H1 (cell line): Measurements from ENCODE around the gene PEPD. TPM values are rescaled to one million over a fixed set of nuclear protein-coding genes. Genes with fewer than 3 reads are reported as not detected.

Source experiments
- CTCF ChIA-PET: fragments of 300-600 bp; sonication (Branson Sonifier 250); formaldehyde crosslinking; loops from one replicate; lab custom pipeline; 2021; ENCODE audit not compliant: partially characterized antibody; lab: Charles Lee
- POLR2A ChIA-PET: fragments of 300-600 bp; sonication (Branson Sonifier 250); formaldehyde crosslinking; loops from one replicate; lab custom pipeline; 2021; ENCODE audit warnings: inconsistent platforms; ENCODE audit not compliant: partially characterized antibody; lab: Charles Lee
- DNase-seq, 2 experiments: peaks; one replicate each; pipeline versions ENCODE4 v3.0.0 to v3.0.0-alpha.2; 2010 to 2022; ENCODE audit warnings: low spot score in 2 of 2, low read depth in 1 of 2, mixed read lengths in 1 of 2
- FAIRE-seq: peaks from 2 replicates; lab custom pipeline; 2011; peaks lifted over from hg19 to GRCh38; lab: Jason Lieb, UNC
- H2AFZ ChIP-seq: 2 replicates; pipeline ENCODE4 v1.8.1; 2012; ENCODE audit warnings: low read length, inconsistent platforms
- H2AK5ac ChIP-seq: 2 replicates; pipeline ENCODE4 v1.6.1; 2013; ENCODE audit warnings: low read depth, low read length
- H2BK120ac ChIP-seq: replicated peaks from 2 replicates; pipeline ENCODE3; 2013; ENCODE audit warnings: low read depth, low read length, inconsistent platforms
- H2BK12ac ChIP-seq: 2 replicates; pipeline ENCODE4 v1.6.1; 2013; ENCODE audit warnings: low read depth, low read length
- H2BK15ac ChIP-seq: 2 replicates; pipeline ENCODE4 v1.6.1; 2013; ENCODE audit warnings: low read length
- H2BK20ac ChIP-seq: 2 replicates; pipeline ENCODE4 v1.6.1; 2013; ENCODE audit warnings: low read length
- H2BK5ac ChIP-seq: 2 replicates; pipeline ENCODE4 v1.6.1; 2013; ENCODE audit warnings: low read depth, low read length
- H3K14ac ChIP-seq: 2 replicates; pipeline ENCODE4 v1.6.1; 2013; ENCODE audit warnings: inconsistent platforms; ENCODE audit not compliant: insufficient read length
- H3K18ac ChIP-seq: 2 replicates; pipeline ENCODE4 v1.6.1; 2013; ENCODE audit warnings: low read length; ENCODE audit errors: extremely low read depth
- H3K23ac ChIP-seq: 2 replicates; pipeline ENCODE4 v1.6.1; 2013; ENCODE audit warnings: inconsistent platforms; ENCODE audit not compliant: insufficient read length
- H3K23me2 ChIP-seq: 2 replicates; pipeline ENCODE4 v1.6.1; 2013; ENCODE audit warnings: low read depth, low read length
- H3K27ac ChIP-seq: 2 replicates; pipeline ENCODE4 v1.6.1; 2011; ENCODE audit warnings: low read depth, low read length, inconsistent platforms
- H3K27me3 ChIP-seq, 4 experiments: replicated peaks in 1 of 4; 1 replicate in 1 of 4; 2 replicates in 3 of 4; pipeline versions ENCODE4 v1.6.1 to v1.8.1; 2011 to 2013; ENCODE audit warnings: low read length in 3 of 4, mild to moderate bottlenecking in 3 of 4, inconsistent platforms in 2 of 4, mixed read lengths in 2 of 4, moderate library complexity in 1 of 4; ENCODE audit not compliant: control insufficient read depth in 3 of 4, insufficient read depth in 3 of 4; ENCODE audit errors: extremely low read depth in 1 of 4
- H3K36me3 ChIP-seq, 4 experiments: 2 replicates each; pipeline versions ENCODE4 v1.6.1 to v1.8.1; 2011 to 2013; ENCODE audit warnings: mild to moderate bottlenecking in 4 of 4, low read length in 3 of 4, moderate library complexity in 2 of 4, control low read depth in 1 of 4, inconsistent platforms in 1 of 4; ENCODE audit not compliant: insufficient read depth in 4 of 4, control insufficient read depth in 2 of 4
- H3K4ac ChIP-seq: replicated peaks from 2 replicates; pipeline ENCODE3; 2013; ENCODE audit warnings: low read length, low read depth, mixed read lengths, inconsistent platforms; ENCODE audit not compliant: insufficient read length
- H3K4me1 ChIP-seq, 4 experiments: replicated peaks in 1 of 4; 1 replicate in 1 of 4; 2 replicates in 3 of 4; pipeline versions ENCODE4 v1.6.1 to v1.8.1; 2011 to 2013; ENCODE audit warnings: low read length in 3 of 4, inconsistent platforms in 2 of 4, mixed read lengths in 1 of 4; ENCODE audit not compliant: insufficient read depth in 4 of 4, control insufficient read depth in 3 of 4
- H3K4me2 ChIP-seq, 2 experiments: 2 replicates each; pipeline versions ENCODE4 v1.6.1 to v1.8.1; 2011 to 2013; ENCODE audit warnings: low read depth in 2 of 2, low read length in 2 of 2, control low read depth in 1 of 2, inconsistent platforms in 1 of 2, mild to moderate bottlenecking in 1 of 2; ENCODE audit not compliant: insufficient read depth in 1 of 2
- H3K4me3 ChIP-seq, 4 experiments: fragments of 200-600, 300-600 bp in 1 of 4; sonication (generic), shearing (Covaris generic), sonication (Bioruptor Twin) in 1 of 4; 2 replicates each; pipeline versions ENCODE4 v1.5.1 to v1.8.1; 2011 to 2016; ENCODE audit warnings: low read length in 4 of 4, low read depth in 3 of 4, control low read depth in 2 of 4, inconsistent platforms in 2 of 4, mild to moderate bottlenecking in 2 of 4, mixed read lengths in 1 of 4, moderate library complexity in 1 of 4; ENCODE audit not compliant: insufficient read depth in 2 of 4; ENCODE audit errors: extremely low read depth in 1 of 4
- H3K56ac ChIP-seq: replicated peaks from 2 replicates; pipeline ENCODE3; 2013; ENCODE audit warnings: low read depth, mild to moderate bottlenecking, mixed read lengths, low read length, inconsistent platforms; ENCODE audit not compliant: insufficient read length
- H3K79me1 ChIP-seq: 2 replicates; pipeline ENCODE4 v1.6.1; 2013; ENCODE audit warnings: low read depth, low read length, control low read depth
- H3K79me2 ChIP-seq, 2 experiments: 2 replicates each; pipeline versions ENCODE4 v1.6.1 to v1.8.1; 2012 to 2013; ENCODE audit warnings: low read length in 2 of 2, mild to moderate bottlenecking in 2 of 2, inconsistent platforms in 1 of 2; ENCODE audit not compliant: insufficient read depth in 2 of 2, control insufficient read depth in 1 of 2
- H3K9ac ChIP-seq, 4 experiments: replicated peaks in 1 of 4; 1 replicate in 1 of 4; 2 replicates in 3 of 4; pipeline versions ENCODE4 v1.6.1 to v1.8.1; 2011 to 2013; ENCODE audit warnings: low read depth in 3 of 4, low read length in 3 of 4, control low read depth in 2 of 4, mild to moderate bottlenecking in 2 of 4, moderate library complexity in 2 of 4, inconsistent platforms in 1 of 4; ENCODE audit errors: extremely low read depth in 1 of 4
- H3K9me3 ChIP-seq, 2 experiments: 2 replicates each; pipeline versions ENCODE4 v1.6.1 to v1.8.1; 2012 to 2013; ENCODE audit warnings: mild to moderate bottlenecking in 2 of 2, moderate library complexity in 2 of 2, control low read depth in 1 of 2, inconsistent platforms in 1 of 2, low read depth in 1 of 2, low read length in 1 of 2, mixed read lengths in 1 of 2; ENCODE audit not compliant: insufficient read depth in 2 of 2
- H4K20me1 ChIP-seq, 2 experiments: replicated peaks in 1 of 2; 2 replicates each; pipeline versions ENCODE3 to v1.8.1; 2011 to 2013; ENCODE audit warnings: inconsistent platforms in 2 of 2, low read length in 2 of 2, mild to moderate bottlenecking in 1 of 2; ENCODE audit not compliant: insufficient read depth in 2 of 2, control insufficient read depth in 1 of 2
- H4K5ac ChIP-seq: 2 replicates; pipeline ENCODE4 v1.6.1; 2013; ENCODE audit warnings: low read length, low read depth, mixed read lengths, inconsistent platforms; ENCODE audit not compliant: insufficient read length
- H4K8ac ChIP-seq: 2 replicates; pipeline ENCODE4 v1.8.0; 2013; ENCODE audit warnings: mild to moderate bottlenecking, moderate library complexity, low read length, inconsistent platforms; ENCODE audit not compliant: insufficient read depth; ENCODE audit errors: extremely low read depth
- H4K91ac ChIP-seq: replicated peaks from 2 replicates; pipeline ENCODE3; 2013; ENCODE audit warnings: low read length, mixed read lengths, inconsistent platforms; ENCODE audit not compliant: insufficient read length
- ATF3 ChIP-seq: IDR thresholded peaks from 2 replicates; pipeline ENCODE4 v1.6.1; 2011; ENCODE audit warnings: low read depth, mild to moderate bottlenecking, low read length; ENCODE audit not compliant: insufficient read depth
- RXRA ChIP-seq: IDR thresholded peaks from 2 replicates; pipeline ENCODE4 v1.6.1; 2011; ENCODE audit warnings: low read depth, mild to moderate bottlenecking, low read length, moderate library complexity; ENCODE audit not compliant: insufficient read depth
- WGBS, 2 experiments: shearing (Covaris generic) in 1 of 2; methylation state at CpG; one replicate each; pipeline versions ENCODE4 v1.1.6 to v1.1.7; 2013 to 2015; ENCODE audit warnings: low lambda C conversion rate in 2 of 2, mixed read lengths in 2 of 2, inconsistent platforms in 1 of 2, low coverage in 1 of 2, missing lambda C conversion rate in 1 of 2; ENCODE audit not compliant: insufficient replicate concordance in 2 of 2, insufficient coverage in 1 of 2, insufficient read length in 1 of 2; ENCODE audit errors: extremely low coverage in 1 of 2, missing lambda C conversion rate in 1 of 2; 5-methylcytosine and 5-hydroxymethylcytosine counted together
- polyA plus RNA-seq, 7 experiments: library from polyadenylated mRNA; depleted of rRNA in 3 of 7; stranded (reverse) in 5 of 7; unstranded in 2 of 7; fragments of >200 nt in 5 of 7; fragments of 200-250 nt in 2 of 7; gene quantifications; 1 replicate in 5 of 7; 2 replicates in 1 of 7; 4 replicates in 1 of 7; pipeline versions ENCODE4 v1.2.1 to v1.2.3, GENCODE V29; 2011 to 2013; ENCODE audit warnings: missing spikeins in 2 of 7, mixed read lengths in 2 of 7
- total RNA-seq: library from RNA; stranded (reverse); fragmentation: NEBNext Ultra II Directional; extraction: Animal tissue kit (Norgen Biotek cat#: 25700); gene quantifications from 2 replicates; pipeline ENCODE4 v1.2.1, GENCODE V29; 2021

PEPD gene
- total and polyA plus RNA-seq, 2 of the 8 experiments (the other 6 are each of a cell fraction or from before 2014, with no cell fraction given): 84.1 to 178 TPM

GRCh38 chr19:33522371-33522662 lies 726 bp upstream of the PEPD start:
- ChIA-PET POLR2A (interaction anchor here (0.8 to 3.2 kb wide), 11 partner anchors 9 to 226 kb away, joined by 3 to 26 read pairs (median 4); partner anchors contain the start of gene CHST8), CTCF (interaction anchor here (1.3 to 2.2 kb wide), 5 partner anchors 12 to 574 kb away, joined by 3 to 9 read pairs (median 4); no protein-coding TSS in a partner anchor)
- Histone ChIP-seq H3K14ac (no peak overlapping the region), H2BK120ac (no peak overlapping the region), H3K18ac (peak overlapping the region; percentile 64; the same call in 1 of the 2 replicates), H4K8ac (peak overlapping the region; percentile 90), H2AK5ac (no peak overlapping the region), H2BK20ac (no peak overlapping the region), H3K9me3 (no peaks in the 10 kb centered on the region), H3K4me2 (peak overlapping the region; percentile 81 to 85), H3K79me1 (peaks cover 20% of the 10 kb centered on the region), H3K4ac (no peak overlapping the region), H2BK12ac (peak overlapping the region; percentile 27; the same call in 1 of the 2 replicates), H3K23me2 (peaks cover 10% of the 10 kb centered on the region; the same call in 1 of the 2 replicates), H3K4me1 (peaks cover 0 to 19% (median 5%) of the 10 kb centered on the region in 4 experiments; a peak in 5 of 7 replicates), H3K27ac (no peak overlapping the region), H2BK5ac (no peak overlapping the region), H2BK15ac (no peak overlapping the region; the same call in 1 of the 2 replicates), H3K79me2 (peaks cover 5 to 36% of the 10 kb centered on the region in 2 experiments), H3K56ac (no peak overlapping the region), H3K4me3 (peak overlapping the region; percentile 50 to 94 (median 57); a peak in 6 of 8 replicates), H3K36me3 (no peaks in the 10 kb centered on the region), H4K91ac (no peak overlapping the region), H4K5ac (no peak overlapping the region), H4K20me1 (peaks cover 0 to 7% of the 10 kb centered on the region in 2 experiments), H2AFZ (peak overlapping the region; percentile 63), H3K27me3 (no peaks in the 10 kb centered on the region), H3K23ac (no peak overlapping the region), H3K9ac (peak overlapping the region in 3 of 4 experiments; percentile 48 to 72 (median 56); a peak in 4 of 7 replicates)
- DNase-seq (no peak), FAIRE-seq (no peak)
- WGBS, 2 experiments: 91% methylated on average over 5 of the region's 5 CpGs; no CpG with 5 or more reads in 1 of the 2 experiments
- TF ChIP-seq ATF3 (no peak), RXRA (no peak)
